SK-N-MC (cell line): ENCODE results near the gene TEKT3.

Experiments
- EZH2 ChIP-seq: fragments of 200-600 bp; sonication (generic); IDR thresholded peaks from one replicate; pipeline ENCODE4 v1.6.1; 2017; ENCODE audit warnings: antibody characterized with exemption
- POLR2AphosphoS5 ChIP-seq: IDR thresholded peaks from 2 replicates; pipeline ENCODE4 v1.6.1; 2012; ENCODE audit warnings: mild to moderate bottlenecking, low read depth, low read length, borderline replicate concordance

GRCh38 chr17:15265131-15265530 is 76.3 kb downstream of the TEKT3 start, which contains the start of gene PMP22:
- TF ChIP-seq EZH2 (no peak), POLR2AphosphoS5 (no peak)
